Measurements from ENCODE around the gene TOE1.

GRCh38 chr1:45344499-45344898, 4.5 kb downstream of the TOE1 start:
- no peak for TF ChIP-seq CTCF (IDR thresholded peaks at IDR 0.05; ENCODE audit: insufficient read depth, low read length)
- TF ChIP-seq SPI1 (IDR thresholded peaks at IDR 0.05; ENCODE audit: borderline replicate concordance, low read depth) = no peak
